GM12891 (cell line): ENCODE measurements around the gene LINC00237.

Experiments
- DNase-seq: peaks from one replicate; pipeline ENCODE4 v3.0.0; 2011; ENCODE audit warnings: low spot score; ENCODE audit not compliant: insufficient read length
- FAIRE-seq: peaks from 2 replicates; lab custom pipeline; 2011; peaks lifted over from hg19 to GRCh38; lab: Jason Lieb, UNC
- PAX5 ChIP-seq: IDR thresholded peaks from 2 replicates; pipeline ENCODE4 v1.6.1; 2011; ENCODE audit warnings: low read length, moderate library complexity, mild to moderate bottlenecking; ENCODE audit not compliant: insufficient read depth, severe bottlenecking
- POLR2A ChIP-seq: IDR thresholded peaks from 2 replicates; pipeline ENCODE4 v1.6.1; 2011; ENCODE audit warnings: low read depth, low read length, control low read depth
- POLR2AphosphoS5 ChIP-seq: IDR thresholded peaks from 2 replicates; pipeline ENCODE4 v1.6.1; 2011; ENCODE audit warnings: low read depth, low read length, control low read depth
- POU2F2 ChIP-seq: IDR thresholded peaks from 2 replicates; pipeline ENCODE4 v1.6.1; 2011; ENCODE audit warnings: low read depth, mild to moderate bottlenecking, control low read depth, low read length, moderate library complexity
- SPI1 ChIP-seq: IDR thresholded peaks from 2 replicates; pipeline ENCODE4 v1.6.1; 2011; ENCODE audit warnings: low read depth, low read length, control low read depth
- TAF1 ChIP-seq: IDR thresholded peaks from 2 replicates; pipeline ENCODE4 v1.6.1; 2011; ENCODE audit warnings: low read depth, low read length, control low read depth

The LINC00237 gene

DNA sequence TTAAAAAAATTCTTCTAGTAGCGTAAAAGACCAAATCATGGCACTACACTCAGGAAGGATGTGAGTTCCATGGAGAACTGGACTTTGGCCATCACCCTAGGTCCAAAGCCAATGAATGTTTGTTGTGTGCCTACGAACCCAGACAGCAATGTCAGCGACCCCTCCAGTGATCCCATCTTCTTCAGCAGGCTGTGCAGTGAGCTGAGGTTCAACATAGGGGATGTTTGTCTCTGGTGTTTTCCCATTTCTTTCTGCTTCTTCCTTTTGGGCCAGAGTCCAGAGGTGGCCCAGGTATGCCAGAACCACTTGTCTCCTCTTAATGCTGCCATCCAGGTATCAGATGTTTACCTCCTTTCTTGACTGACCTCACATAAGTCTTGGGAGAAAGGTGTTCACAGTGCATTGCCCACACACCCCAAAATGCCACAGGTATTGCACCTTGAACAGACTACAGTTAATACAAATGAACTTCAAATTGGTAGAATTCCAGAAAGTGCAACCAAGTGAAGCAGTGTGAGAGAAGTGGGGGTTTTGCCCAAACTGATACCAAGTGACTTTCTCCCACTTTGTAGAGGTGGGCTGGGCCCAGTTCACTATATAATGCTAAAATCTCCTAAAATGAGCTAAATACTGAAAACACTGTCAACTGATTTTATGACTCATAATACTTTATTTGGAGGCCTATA is 33.9 kb upstream of the LINC00237 start:
- FAIRE-seq = no peak
- no peak for TF ChIP-seq SPI1
- TF ChIP-seq POLR2AphosphoS5 = no peak
- no peak for TF ChIP-seq TAF1
- TF ChIP-seq PAX5 = no peak
- no peak for TF ChIP-seq POU2F2
- TF ChIP-seq POLR2A = no peak
- no peak for DNase-seq

DNA sequence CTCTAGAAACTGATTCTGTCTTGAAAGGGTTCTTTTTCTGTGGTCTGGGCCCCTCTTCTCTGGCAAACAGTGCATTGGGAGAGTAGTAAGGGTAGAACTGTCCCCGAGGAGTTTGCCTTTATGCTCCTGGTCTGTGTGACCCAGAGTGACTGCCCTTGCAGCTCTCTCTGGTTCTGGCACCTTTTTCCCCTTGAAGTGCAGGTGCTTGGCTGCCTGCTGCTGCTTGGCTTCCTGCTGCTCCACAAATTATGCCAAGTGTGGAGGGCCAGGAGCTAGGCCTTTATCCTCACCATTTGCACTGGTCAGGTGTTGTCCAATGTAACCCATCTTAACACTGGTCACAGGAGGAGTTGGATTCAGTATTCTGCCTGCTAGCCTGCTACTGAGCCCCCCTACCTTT is 30.9 kb upstream of the LINC00237 start:
- DNase-seq = no peak
- no peak for TF ChIP-seq SPI1
- TF ChIP-seq POLR2AphosphoS5 = no peak
- TF ChIP-seq TAF1 = no peak
- no peak for TF ChIP-seq POLR2A
- no peak for TF ChIP-seq PAX5
- no peak for TF ChIP-seq POU2F2
- no peak for FAIRE-seq

DNA sequence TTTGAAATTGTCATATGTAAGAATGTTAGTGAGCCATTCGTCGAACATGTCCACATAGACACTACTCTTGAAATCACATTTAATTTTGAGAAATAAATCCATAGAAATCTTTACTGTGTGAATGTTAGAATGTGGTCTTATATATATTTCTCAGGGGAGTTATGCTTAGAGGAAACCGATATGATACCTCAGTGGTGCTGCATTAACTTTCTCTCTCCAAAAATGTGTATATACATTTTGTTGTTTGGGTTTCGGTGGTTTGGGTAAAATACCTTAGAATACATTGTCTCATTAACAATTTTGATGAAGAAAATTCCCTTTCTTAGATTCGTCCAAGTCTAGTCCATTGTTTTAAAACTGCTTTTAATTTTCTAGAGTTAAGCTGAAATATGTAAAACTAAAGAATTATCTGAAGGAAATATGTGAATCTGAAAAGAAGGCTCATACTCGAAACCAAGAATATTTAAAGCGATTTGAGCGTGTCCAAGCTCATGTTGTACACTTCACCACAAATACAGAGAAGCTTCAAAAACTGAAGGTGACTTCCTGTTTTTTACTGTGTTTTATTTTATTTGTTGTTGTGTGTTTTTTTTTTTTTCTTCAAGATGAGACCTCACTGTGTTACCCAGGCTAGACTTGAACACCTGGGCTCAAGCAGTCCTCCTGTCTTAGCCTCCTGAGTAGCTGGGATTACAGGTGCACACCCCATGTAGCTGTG is 30.0 kb upstream of the LINC00237 start:
- FAIRE-seq = no peak

DNA sequence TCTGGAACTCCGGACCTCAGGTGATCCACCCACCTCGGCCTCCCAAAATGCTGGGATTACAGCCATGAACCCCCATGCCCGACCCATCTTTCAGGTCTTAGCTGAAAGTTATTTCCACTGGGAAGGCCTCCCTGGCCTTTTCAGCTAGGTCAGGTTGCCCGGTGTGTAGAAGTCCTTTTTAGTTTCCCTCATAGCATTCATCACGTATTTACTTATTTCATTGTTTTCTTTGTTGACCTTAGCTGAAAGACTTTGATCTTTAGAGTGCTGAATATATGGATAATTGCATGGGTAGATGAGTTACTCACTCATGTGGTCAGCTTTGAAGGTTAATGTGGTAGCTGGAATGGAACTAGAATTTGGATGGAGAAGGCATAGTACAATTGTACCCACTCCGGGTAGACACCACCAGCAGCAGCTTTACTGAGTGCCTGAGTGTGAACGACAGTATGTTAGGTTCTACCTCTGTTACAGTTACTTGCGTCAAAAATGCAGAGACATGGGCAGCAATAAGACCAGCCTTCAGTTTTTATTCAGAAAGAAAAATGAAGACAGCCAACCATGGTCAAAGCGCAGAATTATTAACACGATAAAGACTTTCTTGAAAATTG is 28.8 kb upstream of the LINC00237 start:
- TF ChIP-seq PAX5 = no peak
- TF ChIP-seq SPI1 = no peak
- TF ChIP-seq POLR2AphosphoS5 = no peak
- TF ChIP-seq TAF1 = no peak
- TF ChIP-seq POU2F2 = no peak
- no peak for TF ChIP-seq POLR2A
- FAIRE-seq = no peak
- DNase-seq = no peak

More for the DNA sequence above, 30.0 kb upstream of the LINC00237 start:
- DNase-seq = peak; percentile 17
- TF ChIP-seq POLR2AphosphoS5 (no peak), PAX5 (no peak), SPI1 (peak; percentile 86), POLR2A (no peak), TAF1 (no peak), POU2F2 (no peak)

DNA sequence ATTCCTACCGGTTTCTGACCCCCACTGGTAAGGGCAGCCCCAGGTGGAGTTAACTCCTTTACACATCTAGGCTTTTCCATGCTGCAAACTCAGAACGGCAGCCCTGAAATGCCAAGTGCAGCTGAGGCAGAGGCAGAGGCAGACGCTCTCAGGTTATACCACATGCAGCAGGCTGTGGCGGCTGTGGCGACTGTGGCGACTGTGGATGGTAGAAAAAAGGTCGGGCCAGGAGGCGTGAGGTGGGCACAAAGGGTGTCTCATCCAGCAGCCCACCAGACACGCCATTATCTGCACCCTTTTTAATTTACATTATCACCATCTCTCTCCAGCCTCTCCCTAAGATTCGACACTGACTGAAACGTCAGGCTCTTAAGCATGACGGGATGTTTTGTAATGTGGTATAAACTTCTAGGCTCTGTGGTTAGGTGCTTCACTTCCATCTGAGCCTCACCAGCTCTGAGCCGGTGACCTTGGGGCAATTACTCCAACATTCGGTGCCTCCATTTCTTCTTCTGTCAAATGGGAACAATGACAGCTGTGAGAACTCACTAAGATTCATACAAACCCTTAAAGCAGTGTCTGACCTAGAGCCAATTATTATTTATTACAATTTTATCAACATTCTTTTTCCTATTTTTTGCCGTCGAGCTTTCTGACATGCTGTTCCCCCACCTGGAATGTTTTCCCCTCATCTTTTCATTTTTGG is 27.9 kb upstream of the LINC00237 start:
- no peak for TF ChIP-seq POLR2AphosphoS5
- no peak for TF ChIP-seq SPI1
- TF ChIP-seq TAF1 = no peak
- TF ChIP-seq POU2F2 = no peak
- no peak for TF ChIP-seq POLR2A
- TF ChIP-seq PAX5 = no peak
- DNase-seq (no peak), FAIRE-seq (no peak)

DNA sequence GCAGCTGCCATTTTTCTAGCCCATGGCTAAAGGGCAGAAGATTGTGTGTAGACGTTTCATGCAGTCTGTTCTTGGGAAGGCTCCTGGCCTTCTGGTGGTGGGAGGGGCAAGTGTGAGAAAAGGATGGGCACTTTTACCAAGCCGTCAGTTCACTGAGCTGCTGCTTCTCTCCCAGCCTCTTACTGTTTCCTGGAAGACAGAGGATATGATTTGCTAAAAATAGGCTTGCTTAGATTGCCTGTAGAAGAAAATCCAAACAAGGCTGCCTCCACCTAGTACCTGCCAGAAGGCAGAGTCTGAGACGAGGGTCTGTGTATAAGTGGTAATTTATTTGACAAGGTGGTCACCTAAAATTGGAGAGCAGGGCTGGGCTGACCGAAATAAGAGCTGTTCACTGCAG is 27.2 kb upstream of the LINC00237 start:
- no peak for TF ChIP-seq SPI1
- no peak for TF ChIP-seq TAF1
- TF ChIP-seq POLR2A = no peak
- no peak for TF ChIP-seq POLR2AphosphoS5
- TF ChIP-seq POU2F2 = no peak
- TF ChIP-seq PAX5 = no peak
- DNase-seq (no peak), FAIRE-seq (no peak)

DNA sequence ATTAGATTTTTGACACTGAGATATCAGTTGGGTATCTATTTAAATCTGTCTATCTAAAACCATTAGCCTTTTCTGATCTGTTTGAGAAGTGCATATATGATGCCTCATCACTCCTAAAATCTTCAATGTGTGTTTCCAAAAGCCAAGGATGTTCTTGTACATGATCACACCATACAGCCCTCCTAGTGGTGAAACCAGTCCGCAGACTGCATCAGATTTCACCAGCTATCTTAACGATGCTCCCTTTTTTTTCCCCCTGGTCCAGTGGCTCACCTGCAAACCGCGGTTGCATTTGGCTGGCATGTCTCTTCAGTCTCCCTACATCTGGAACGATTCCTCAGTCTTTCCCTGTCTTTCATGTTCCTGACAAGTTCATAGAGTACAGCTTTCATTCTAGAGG is 23.7 kb upstream of the LINC00237 start:
- TF ChIP-seq PAX5 = no peak
- TF ChIP-seq TAF1 = no peak
- no peak for TF ChIP-seq POU2F2
- no peak for TF ChIP-seq SPI1
- TF ChIP-seq POLR2AphosphoS5 = no peak
- TF ChIP-seq POLR2A = no peak
- DNase-seq = no peak
- no peak for FAIRE-seq

DNA sequence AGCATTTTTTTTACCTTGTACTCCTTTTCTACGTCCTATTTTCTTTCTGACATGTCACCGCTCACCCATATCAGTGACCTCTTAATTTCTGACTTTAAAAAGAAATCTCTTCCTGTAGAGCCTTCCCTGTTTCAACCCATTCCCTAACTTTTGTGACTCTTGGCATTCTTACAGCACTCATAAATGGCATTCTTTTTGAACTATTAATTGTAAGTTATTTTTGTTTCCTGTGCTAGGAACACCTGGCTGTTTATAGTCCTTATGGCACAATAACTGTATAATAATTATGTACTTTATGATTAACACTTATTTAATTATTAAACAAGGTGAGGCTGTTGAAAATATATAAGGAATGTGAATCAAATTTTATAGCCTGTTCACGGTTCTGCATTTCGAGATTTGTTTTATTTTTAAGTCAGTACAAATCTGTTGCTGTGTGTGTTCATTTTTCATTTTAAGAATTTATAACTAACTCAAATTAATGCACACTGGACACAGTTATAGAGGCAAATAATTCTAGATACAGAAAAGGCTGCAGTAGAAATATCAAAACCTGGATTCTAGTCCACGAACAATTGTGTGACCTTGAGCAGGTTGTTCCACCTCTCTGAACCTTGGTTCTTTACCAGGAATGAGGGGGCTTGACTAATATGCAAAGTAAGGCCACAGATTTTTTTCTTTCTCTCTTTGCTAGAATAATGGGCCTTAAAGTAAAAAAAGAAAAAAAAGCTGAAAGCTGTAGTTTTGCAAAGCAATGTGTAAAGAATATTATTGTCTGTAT is 21.2 kb upstream of the LINC00237 start:
- TF ChIP-seq TAF1 = no peak
- TF ChIP-seq POLR2A = no peak
- no peak for TF ChIP-seq PAX5
- TF ChIP-seq POU2F2 = no peak
- TF ChIP-seq POLR2AphosphoS5 = no peak
- no peak for TF ChIP-seq SPI1
- DNase-seq (no peak), FAIRE-seq (no peak)
